ENCODE results near the gene SDK1.

SDK1 gene

GRCh38 chr7:3984456-3984855, 683.4 kb downstream of the SDK1 start:
- in situ Hi-C loops (cut with HindIII; ENCODE audit: low sequenced_read_pairs): no loop called here
- no peak for TF ChIP-seq CTCF (IDR thresholded peaks at IDR 0.05; ENCODE audit: low read depth, low read length, missing control alignments)
- DNase-seq (ENCODE audit: low read depth): no peak
- no peak overlapping the region for H3K4me3 ChIP-seq (ENCODE audit: low read depth, low read length)

GRCh38 chr7:3986927-3987326, 685.9 kb downstream of the SDK1 start:
- TF ChIP-seq CTCF (IDR thresholded peaks at IDR 0.05; ENCODE audit: low read depth, low read length, missing control alignments): no peak
- in situ Hi-C loops (cut with HindIII; ENCODE audit: low sequenced_read_pairs): no loop called here
- DNase-seq (ENCODE audit: low read depth): no peak
- H3K4me3 ChIP-seq (ENCODE audit: low read depth, low read length): no peak overlapping the region

- H3K4me3 ChIP-seq (ENCODE audit: low read depth, low read length): no peak overlapping the region
- TF ChIP-seq CTCF (IDR thresholded peaks at IDR 0.05; ENCODE audit: low read depth, low read length, missing control alignments): no peak
- in situ Hi-C loops (cut with HindIII; ENCODE audit: low sequenced_read_pairs): no loop called here
- DNase-seq (ENCODE audit: low read depth): no peak
Measured at GRCh38 chr7:3987426-3987927, 686.4 kb downstream of the SDK1 start.

- DNase-seq (ENCODE audit: low read depth): no peak
- H3K4me3 ChIP-seq (ENCODE audit: low read depth, low read length): no peak overlapping the region
- no peak for TF ChIP-seq CTCF (IDR thresholded peaks at IDR 0.05; ENCODE audit: low read depth, low read length, missing control alignments)
- in situ Hi-C loops (cut with HindIII; ENCODE audit: low sequenced_read_pairs): no loop called here
Measured at GRCh38 chr7:3989723-3990122, 688.7 kb downstream of the SDK1 start.

GRCh38 chr7:3991731-3992231, 690.7 kb downstream of the SDK1 start:
- in situ Hi-C loops (cut with HindIII; ENCODE audit: low sequenced_read_pairs): no loop called here
- no peak overlapping the region for H3K4me3 ChIP-seq (ENCODE audit: low read depth, low read length)
- no peak for DNase-seq (ENCODE audit: low read depth)
- TF ChIP-seq CTCF (IDR thresholded peaks at IDR 0.05; ENCODE audit: low read depth, low read length, missing control alignments): no peak

GRCh38 chr7:3992841-3993240, 691.8 kb downstream of the SDK1 start:
- in situ Hi-C loops (cut with HindIII; ENCODE audit: low sequenced_read_pairs): no loop called here
- H3K4me3 ChIP-seq (ENCODE audit: low read depth, low read length): no peak overlapping the region
- DNase-seq (ENCODE audit: low read depth): no peak
- TF ChIP-seq CTCF (IDR thresholded peaks at IDR 0.05; ENCODE audit: low read depth, low read length, missing control alignments): no peak

All from astrocyte of the cerebellum (primary cell).